Measurements from ENCODE around the gene SORCS2.

Gene SORCS2

GRCh38 chr4:7710126-7710525 is 517.8 kb downstream of the SORCS2 start:
- no peaks in the 10 kb centered on the region for H3K9me3 ChIP-seq (ENCODE audit: insufficient read depth, low read length)

GRCh38 chr4:7710576-7711306 is 518.4 kb downstream of the SORCS2 start:
- H3K36me3 ChIP-seq (replicated peaks; ENCODE audit: low read depth, low read length) = no peaks in the 10 kb centered on the region
- H3K4me1 ChIP-seq (ENCODE audit: low read length) = peaks cover 8% of the 10 kb centered on the region
- H4K20me1 ChIP-seq (ENCODE audit: insufficient read depth, low read length) = no peaks in the 10 kb centered on the region; the same call in 1 of the 2 replicates
- H3K4me3 ChIP-seq (ENCODE audit: low read length) = no peak overlapping the region
- H3K27me3 ChIP-seq (ENCODE audit: low read depth, low read length) = no peaks in the 10 kb centered on the region
- H3K4me2 ChIP-seq (ENCODE audit: low read length) = no peak overlapping the region
- no peak overlapping the region for H3K9ac ChIP-seq (ENCODE audit: low read length)
- H2AFZ ChIP-seq (ENCODE audit: low read depth, low read length) = no peak overlapping the region
- no peak overlapping the region for H3K27ac ChIP-seq (ENCODE audit: low read length)
- no peaks in the 10 kb centered on the region for H3K79me2 ChIP-seq (ENCODE audit: low read length)
- TF ChIP-seq CTCF (IDR thresholded peaks at IDR 0.05; ENCODE audit: low read depth, low read length) (no peak), EZH2phosphoT487 (IDR thresholded peaks at IDR 0.05; ENCODE audit: low read depth) (no peak)
- H3K9me3 ChIP-seq (ENCODE audit: insufficient read depth, low read length) = no peaks in the 10 kb centered on the region

More at GRCh38 chr4:7710126-7710525, 517.8 kb downstream of the SORCS2 start:
- Histone ChIP-seq H3K4me3 (ENCODE audit: low read length) (no peak overlapping the region), H3K27me3 (ENCODE audit: low read depth, low read length) (no peaks in the 10 kb centered on the region), H3K27ac (ENCODE audit: low read length) (no peak overlapping the region), H3K4me2 (ENCODE audit: low read length) (no peak overlapping the region), H3K9ac (ENCODE audit: low read length) (no peak overlapping the region), H3K79me2 (ENCODE audit: low read length) (no peaks in the 10 kb centered on the region), H2AFZ (ENCODE audit: low read depth, low read length) (no peak overlapping the region), H4K20me1 (ENCODE audit: insufficient read depth, low read length) (no peaks in the 10 kb centered on the region; the same call in 1 of the 2 replicates), H3K4me1 (ENCODE audit: low read length) (peaks cover 2% of the 10 kb centered on the region), H3K36me3 (replicated peaks; ENCODE audit: low read depth, low read length) (no peaks in the 10 kb centered on the region)
- TF ChIP-seq CTCF (IDR thresholded peaks at IDR 0.05; ENCODE audit: low read depth, low read length) (no peak), EZH2phosphoT487 (IDR thresholded peaks at IDR 0.05; ENCODE audit: low read depth) (no peak)

GRCh38 chr4:7711307-7711963 is 519.1 kb downstream of the SORCS2 start:
- H3K9me3 ChIP-seq (ENCODE audit: insufficient read depth, low read length) = no peaks in the 10 kb centered on the region
- H4K20me1 ChIP-seq (ENCODE audit: insufficient read depth, low read length) = no peaks in the 10 kb centered on the region; the same call in 1 of the 2 replicates
- no peaks in the 10 kb centered on the region for H3K79me2 ChIP-seq (ENCODE audit: low read length)
- H3K27me3 ChIP-seq (ENCODE audit: low read depth, low read length) = no peaks in the 10 kb centered on the region
- no peak overlapping the region for H3K9ac ChIP-seq (ENCODE audit: low read length)
- no peak overlapping the region for H3K4me3 ChIP-seq (ENCODE audit: low read length)
- no peak overlapping the region for H2AFZ ChIP-seq (ENCODE audit: low read depth, low read length)
- H3K4me2 ChIP-seq (ENCODE audit: low read length) = no peak overlapping the region
- no peak for TF ChIP-seq EZH2phosphoT487 (IDR thresholded peaks at IDR 0.05; ENCODE audit: low read depth)
- TF ChIP-seq CTCF (IDR thresholded peaks at IDR 0.05; ENCODE audit: low read depth, low read length) = no peak
- H3K36me3 ChIP-seq (replicated peaks; ENCODE audit: low read depth, low read length) = no peaks in the 10 kb centered on the region
- H3K4me1 ChIP-seq (ENCODE audit: low read length) = peaks cover 15% of the 10 kb centered on the region
- H3K27ac ChIP-seq (ENCODE audit: low read length) = no peak overlapping the region

- Histone ChIP-seq H3K4me1 (ENCODE audit: low read length) (peaks cover 22% of the 10 kb centered on the region), H3K27me3 (ENCODE audit: low read depth, low read length) (no peaks in the 10 kb centered on the region), H3K4me3 (ENCODE audit: low read length) (no peak overlapping the region), H3K79me2 (ENCODE audit: low read length) (no peaks in the 10 kb centered on the region), H3K36me3 (replicated peaks; ENCODE audit: low read depth, low read length) (no peaks in the 10 kb centered on the region), H3K4me2 (ENCODE audit: low read length) (no peak overlapping the region), H3K9me3 (ENCODE audit: insufficient read depth, low read length) (no peaks in the 10 kb centered on the region), H4K20me1 (ENCODE audit: insufficient read depth, low read length) (no peaks in the 10 kb centered on the region; the same call in 1 of the 2 replicates), H2AFZ (ENCODE audit: low read depth, low read length) (no peak overlapping the region), H3K9ac (ENCODE audit: low read length) (no peak overlapping the region), H3K27ac (ENCODE audit: low read length) (no peak overlapping the region)
- TF ChIP-seq CTCF (IDR thresholded peaks at IDR 0.05; ENCODE audit: low read depth, low read length) (no peak), EZH2phosphoT487 (IDR thresholded peaks at IDR 0.05; ENCODE audit: low read depth) (no peak)
Measured at GRCh38 chr4:7712021-7712671, 519.8 kb downstream of the SORCS2 start.
